ENCODE results near the gene PXMP4. TPM values are rescaled to one million over a fixed set of nuclear protein-coding genes. Genes with fewer than 3 reads are reported as not detected.

The PXMP4 gene
- total RNA-seq, 2 experiments from 2014 or later: 3.6 to 4.1 TPM

- ATAC-seq (ENCODE audit: poor library complexity): no peak
- peak in 1 of 14 experiments; percentile 29 for DNase-seq
- intact Hi-C loops (cut with DNase I, micrococcal nuclease): loop anchor here (5.0 to 10.0 kb wide), 6 partner anchors 71 to 1709 kb away; partner anchors contain the start of genes CDK5RAP1 (in 1 of the 2), DYNLRB1 (in 1 of the 2), PDRG1 (in 1 of the 2) and SNTA1 (in 1 of the 2)
- H3K9me3 Mint-ChIP-seq: no peaks in the 10 kb centered on the region
- peaks cover 52% of the 10 kb centered on the region for H3K4me1 ChIP-seq (ENCODE audit: insufficient read depth, low read length)
- peak overlapping the region; percentile 86 for H3K4me3 Mint-ChIP-seq
- H3K9me3 ChIP-seq (ENCODE audit: control insufficient read depth in 1 of 2, insufficient read depth in 1 of 2, low read length in 2 of 2): no peaks in the 10 kb centered on the region
- H3K4me1 Mint-ChIP-seq (ENCODE audit: low read depth): peaks cover 35% of the 10 kb centered on the region
- ChIA-PET CTCF (interaction anchor here (1.3 to 1.8 kb wide), 2 partner anchors 21 to 68 kb away, joined by 3 to 6 read pairs; no protein-coding TSS in a partner anchor), POLR2A (interaction anchor here (0.9 to 3.3 kb wide), 13 partner anchors 8 to 448 kb away, joined by 3 to 28 read pairs (median 6); partner anchors contain the start of genes CBFA2T2, EIF2S2, PXMP4 and RALY)
- H3K27me3 ChIP-seq (ENCODE audit: control insufficient read depth in 1 of 2, insufficient read depth in 2 of 2, low read length in 2 of 2): no peaks in the 10 kb centered on the region
- peak overlapping the region; percentile 83 for H3K27ac Mint-ChIP-seq
- no peaks in the 10 kb centered on the region for H3K27me3 Mint-ChIP-seq
- no peak for TF ChIP-seq CTCF (IDR thresholded peaks at IDR 0.05)
- H3K27ac ChIP-seq (ENCODE audit: low read depth in 1 of 2, low read length in 2 of 2): peak overlapping the region; percentile 83 to 88
- H3K36me3 Mint-ChIP-seq (ENCODE audit: low read depth): no peaks in the 10 kb centered on the region
- peak overlapping the region; percentile 91 for H3K4me3 ChIP-seq (ENCODE audit: low read length)
- H3K36me3 ChIP-seq (ENCODE audit: insufficient read depth, low read length): no peaks in the 10 kb centered on the region
These were observed 55.9 kb downstream of the PXMP4 start for GRCh38 chr20:33664085-33664761.

DNA sequence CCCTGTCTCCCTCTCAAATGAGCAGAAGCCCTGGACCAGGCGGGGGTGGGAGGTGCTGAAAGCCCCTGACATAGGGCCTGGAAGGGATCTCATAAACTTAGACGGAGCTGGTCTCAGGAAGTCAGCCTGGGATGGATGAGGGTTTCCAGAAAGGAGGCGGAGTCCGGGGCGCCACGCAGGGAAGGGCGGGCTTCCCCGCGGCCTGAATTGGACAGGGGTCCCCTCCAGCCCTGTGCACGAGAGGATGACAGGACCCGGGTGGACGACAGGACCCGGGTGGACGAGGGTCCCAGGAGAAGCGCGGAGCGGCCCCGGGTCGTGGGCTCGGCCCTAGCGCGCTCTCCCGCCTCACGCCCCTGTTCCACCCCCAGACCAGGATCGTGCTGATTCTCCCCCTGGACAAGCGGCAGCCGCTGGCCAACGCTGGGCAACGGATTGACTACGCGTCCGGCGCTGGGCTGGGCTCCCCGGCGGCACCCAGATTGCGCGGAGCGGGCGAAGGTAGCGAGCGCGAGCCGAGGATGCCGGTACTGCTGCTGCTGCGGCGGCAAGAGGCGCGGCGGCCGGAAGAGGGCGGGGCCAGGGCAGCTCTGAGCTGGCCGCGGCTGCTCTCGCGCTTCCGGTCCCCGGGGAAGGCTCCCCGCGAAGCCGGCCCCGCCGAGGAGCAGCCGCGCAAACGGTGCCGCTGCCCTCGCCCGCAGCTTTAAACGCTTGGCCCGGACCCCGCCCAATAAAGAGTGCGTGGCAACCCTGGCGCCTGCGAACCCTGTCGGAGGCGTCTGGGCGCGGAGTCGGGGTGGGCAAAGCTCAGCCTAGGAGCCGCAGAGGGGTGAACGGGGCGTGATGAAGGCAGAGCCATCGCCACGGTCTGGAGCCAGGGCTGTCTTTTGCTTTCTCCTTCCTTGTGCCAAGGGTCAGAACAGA is 56.7 kb downstream of the PXMP4 start:
- TF ChIP-seq CTCF (IDR thresholded peaks at IDR 0.05): no peak
- peak overlapping the region; percentile 88 to 92 for H3K27ac ChIP-seq (ENCODE audit: low read depth in 1 of 2, low read length in 2 of 2)
- H3K4me3 Mint-ChIP-seq: peak overlapping the region; percentile 88
- DNase-seq (peak; percentile 66 to 93 (median 83)), ATAC-seq (ENCODE audit: poor library complexity) (peak; percentile 70)
- H3K4me1 ChIP-seq (ENCODE audit: insufficient read depth, low read length): peaks cover 49% of the 10 kb centered on the region
- H3K9me3 ChIP-seq (ENCODE audit: control insufficient read depth in 1 of 2, insufficient read depth in 1 of 2, low read length in 2 of 2): no peaks in the 10 kb centered on the region
- intact Hi-C loops (cut with DNase I, micrococcal nuclease): loop anchor here (5.0 to 10.0 kb wide), 6 partner anchors 71 to 1709 kb away; partner anchors contain the start of genes CDK5RAP1 (in 1 of the 2), DYNLRB1 (in 1 of the 2), PDRG1 (in 1 of the 2) and SNTA1 (in 1 of the 2)
- peak overlapping the region; percentile 91 for H3K4me3 ChIP-seq (ENCODE audit: low read length)
- H3K36me3 Mint-ChIP-seq (ENCODE audit: low read depth): no peaks in the 10 kb centered on the region
- no peaks in the 10 kb centered on the region for H3K36me3 ChIP-seq (ENCODE audit: insufficient read depth, low read length)
- H3K27ac Mint-ChIP-seq: peak overlapping the region; percentile 83
- H3K27me3 Mint-ChIP-seq: no peaks in the 10 kb centered on the region
- peaks cover 35% of the 10 kb centered on the region for H3K4me1 Mint-ChIP-seq (ENCODE audit: low read depth)
- H3K9me3 Mint-ChIP-seq: no peaks in the 10 kb centered on the region
- ChIA-PET POLR2A (interaction anchor here (0.7 to 3.3 kb wide), 17 partner anchors 10 to 449 kb away, joined by 3 to 28 read pairs (median 5); partner anchors contain the start of genes CBFA2T2, EIF2S2, PXMP4 and RALY), CTCF (interaction anchor here (0.8 to 1.8 kb wide), 4 partner anchors 22 to 69 kb away, joined by 3 to 6 read pairs (median 4); no protein-coding TSS in a partner anchor)
- no peaks in the 10 kb centered on the region for H3K27me3 ChIP-seq (ENCODE audit: control insufficient read depth in 1 of 2, insufficient read depth in 2 of 2, low read length in 2 of 2)

DNA sequence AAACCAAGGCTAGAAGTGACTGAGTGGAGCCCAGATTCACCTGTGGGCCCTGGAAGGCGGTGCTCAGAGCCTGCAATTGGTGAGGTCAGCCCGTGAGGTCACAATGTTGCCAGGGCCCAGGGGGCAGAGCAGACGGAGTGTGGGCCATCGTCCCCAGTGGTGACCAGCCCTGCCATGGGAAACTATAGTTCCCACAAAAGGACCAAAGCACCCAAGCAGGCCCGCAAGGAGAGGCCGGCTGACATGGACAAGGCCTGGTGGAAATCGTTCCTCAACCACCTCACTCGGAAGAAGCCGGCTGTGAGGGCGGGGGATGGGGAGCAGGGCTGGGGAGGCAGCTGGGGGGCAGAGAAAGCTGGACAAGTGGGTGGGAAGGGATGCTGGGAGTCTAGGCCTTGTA is 57.9 kb downstream of the PXMP4 start, which contains the start of gene C20orf144:
TSS of gene C20orf144 (plus strand) at position 156 of the 400 bp plus-strand sequence. CDS start at position 175, 19 bp downstream.
- H3K27ac Mint-ChIP-seq: peak within 1 kb of the TSS; percentile 83
- Histone ChIP-seq H3K36me3 (ENCODE audit: insufficient read depth, low read length) (no peaks in the 10 kb centered on the region), H3K9me3 (ENCODE audit: control insufficient read depth in 1 of 2, insufficient read depth in 1 of 2, low read length in 2 of 2) (no peaks in the 10 kb centered on the region), H3K27ac (ENCODE audit: low read depth in 1 of 2, low read length in 2 of 2) (peak within 1 kb of the TSS; percentile 88 to 92), H3K4me1 (ENCODE audit: insufficient read depth, low read length) (peaks cover 38% of the 10 kb centered on the region), H3K27me3 (ENCODE audit: control insufficient read depth in 1 of 2, insufficient read depth in 2 of 2, low read length in 2 of 2) (no peaks in the 10 kb centered on the region), H3K4me3 (ENCODE audit: low read length) (peak within 1 kb of the TSS; percentile 91)
- no peaks in the 10 kb centered on the region for H3K9me3 Mint-ChIP-seq
- CTCF ChIA-PET: interaction anchor here (1.7 kb wide), 1 partner anchor 70 kb away, joined by 6 read pairs; no protein-coding TSS in a partner anchor
- no peaks in the 10 kb centered on the region for H3K27me3 Mint-ChIP-seq
- peaks cover 35% of the 10 kb centered on the region for H3K4me1 Mint-ChIP-seq (ENCODE audit: low read depth)
- intact Hi-C loops (cut with DNase I, micrococcal nuclease): loop anchor here (5.0 to 10.0 kb wide), 6 partner anchors 73 to 1707 kb away; partner anchors contain the start of genes CDK5RAP1 (in 1 of the 2), DYNLRB1 (in 1 of the 2), PDRG1 (in 1 of the 2) and SNTA1 (in 1 of the 2)
- DNase-seq (no peak), ATAC-seq (ENCODE audit: poor library complexity) (no peak)
- no peak for TF ChIP-seq CTCF (IDR thresholded peaks at IDR 0.05)
- H3K36me3 Mint-ChIP-seq (ENCODE audit: low read depth): no peaks in the 10 kb centered on the region
- POLR2A ChIA-PET: interaction anchor here (1.1 to 3.3 kb wide), 4 partner anchors 18 to 220 kb away, joined by 3 to 26 read pairs (median 12); partner anchors contain the start of gene ZNF341
- H3K4me3 Mint-ChIP-seq: peak within 1 kb of the TSS; percentile 88
